ENCODE results near the gene HAAO. TPM values are rescaled to one million over a fixed set of nuclear protein-coding genes. Genes with fewer than 3 reads are reported as not detected.

Gene HAAO
- polyA plus RNA-seq, 1 experiment = 0.54 TPM

DNA sequence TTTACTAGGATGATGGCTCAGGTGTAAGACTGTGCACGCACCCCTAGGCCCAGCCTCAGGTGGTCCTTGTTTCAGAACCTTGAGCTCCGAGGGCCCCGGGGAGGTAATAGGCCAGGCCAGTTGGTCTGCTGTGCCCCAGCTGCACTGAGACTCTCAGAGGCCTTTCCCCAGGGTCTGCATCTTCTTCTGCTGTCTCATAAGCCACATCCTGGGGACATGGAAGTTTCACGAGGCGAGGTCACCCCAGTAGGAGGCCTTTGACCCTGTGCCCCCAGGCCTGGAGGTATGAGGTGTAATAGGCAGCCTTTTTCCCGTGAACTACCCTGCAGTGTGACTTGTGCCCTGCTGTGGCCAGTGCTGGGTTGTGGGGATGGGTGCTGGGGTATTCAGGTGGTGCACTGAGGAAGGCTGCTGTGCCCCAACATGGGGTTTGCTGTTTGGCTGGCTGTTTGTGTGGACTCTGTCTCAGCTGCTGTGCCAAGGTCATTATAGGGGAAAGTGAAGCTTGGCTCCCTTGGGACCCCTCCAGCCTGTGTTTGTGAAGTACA is 35.3 kb downstream of the HAAO start:
- H3K36me3 ChIP-seq (ENCODE audit: control insufficient read depth, insufficient read depth, low read length) = no peaks in the 10 kb centered on the region
- ChIA-PET POLR2A (no interaction called here), CTCF (interaction anchor here (0.7 to 1.2 kb wide), 2 partner anchors 39 to 44 kb away, joined by 3 read pairs; no protein-coding TSS in a partner anchor)
- no peak overlapping the region for H3K4me3 ChIP-seq (ENCODE audit: low read depth, low read length)
- DNase-seq (ENCODE audit: low read depth) = no peak
- no peaks in the 10 kb centered on the region for H3K27me3 ChIP-seq (ENCODE audit: control insufficient read depth, insufficient read depth, low read length)
- TF ChIP-seq CTCF (IDR thresholded peaks at IDR 0.05; ENCODE audit: insufficient read depth, low read depth, low read length) = no peak

DNA sequence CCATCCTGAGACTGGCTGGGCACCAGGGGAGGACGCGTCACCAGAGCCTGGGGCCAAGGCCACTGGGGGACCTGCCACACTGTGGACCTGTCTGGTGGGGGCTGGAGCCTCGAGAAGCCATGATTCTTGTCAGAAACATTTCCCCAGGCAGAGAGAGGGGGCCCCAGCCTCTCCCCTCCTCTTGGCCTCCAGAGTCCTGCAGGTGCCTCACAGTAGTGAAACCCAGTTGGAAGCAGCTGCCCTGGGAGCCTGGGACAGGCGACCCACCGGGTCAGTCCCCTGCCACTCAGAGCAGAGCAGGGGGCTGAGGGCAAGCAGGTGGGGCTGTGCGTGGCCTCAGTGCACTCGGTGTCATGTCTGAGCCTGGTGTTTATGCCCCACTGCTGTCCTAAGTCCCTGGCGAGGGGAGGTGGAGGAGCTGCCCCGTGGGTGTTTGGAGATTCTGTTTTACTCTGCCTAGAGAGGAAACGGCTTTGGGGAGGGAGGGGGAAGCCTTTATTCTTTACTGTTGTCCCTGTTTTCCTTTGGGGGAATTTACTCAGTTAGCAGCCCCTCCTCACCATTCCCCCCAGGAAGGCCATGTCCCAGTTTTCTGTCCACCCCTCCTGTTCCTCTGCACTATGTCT is 36.1 kb downstream of the HAAO start:
- H3K4me3 ChIP-seq (ENCODE audit: low read depth, low read length) = no peak overlapping the region
- no peak for DNase-seq (ENCODE audit: low read depth)
- no peak for TF ChIP-seq CTCF (IDR thresholded peaks at IDR 0.05; ENCODE audit: insufficient read depth, low read depth, low read length)
- H3K27me3 ChIP-seq (ENCODE audit: control insufficient read depth, insufficient read depth, low read length) = no peaks in the 10 kb centered on the region
- ChIA-PET CTCF (interaction anchor here (1.0 kb wide), 1 partner anchor 10 kb away, joined by 3 read pairs; no protein-coding TSS in a partner anchor), POLR2A (no interaction called here)
- no peaks in the 10 kb centered on the region for H3K36me3 ChIP-seq (ENCODE audit: control insufficient read depth, insufficient read depth, low read length)

DNA sequence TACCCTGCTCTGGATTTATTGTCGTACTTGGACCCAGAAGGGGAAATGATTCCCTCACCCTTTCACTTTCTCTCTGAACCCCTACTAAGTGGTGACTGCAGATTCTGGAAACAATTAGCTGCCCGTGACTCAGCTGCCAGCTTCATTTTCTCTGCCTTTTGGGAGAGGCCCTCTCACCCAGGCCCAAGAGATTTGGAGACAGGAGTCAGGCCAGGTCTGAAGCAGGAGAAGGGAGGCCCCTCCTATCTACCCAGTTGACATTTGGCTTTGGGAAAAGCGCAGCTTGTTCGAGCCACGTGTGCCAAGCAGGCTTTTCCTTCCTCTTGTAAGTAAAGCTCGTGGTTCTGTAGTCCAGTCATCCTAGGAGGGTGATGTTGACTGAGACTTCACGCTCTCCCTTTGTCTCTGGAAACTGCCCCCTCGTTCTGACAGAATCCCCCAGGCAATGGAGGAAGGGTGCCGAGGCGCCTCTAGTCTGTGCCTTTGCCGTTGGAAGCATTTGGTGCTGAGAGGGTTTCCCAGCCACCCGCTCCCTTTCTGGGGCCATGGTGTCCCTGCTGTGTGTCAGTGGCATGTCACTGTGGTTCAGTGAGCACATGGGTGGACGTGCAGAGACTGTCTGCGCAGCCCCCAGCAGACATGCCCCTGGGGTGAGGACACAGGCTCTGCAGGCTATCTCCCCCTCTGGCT is 37.0 kb downstream of the HAAO start:
- ChIA-PET POLR2A (interaction anchor here (0.5 kb wide), 1 partner anchor 33 kb away, joined by 3 read pairs; no protein-coding TSS in a partner anchor), CTCF (interaction anchor here (0.8 to 1.0 kb wide), 2 partner anchors 9 to 22 kb away, joined by 3 read pairs; no protein-coding TSS in a partner anchor)
- H3K4me3 ChIP-seq (ENCODE audit: low read depth, low read length) = no peak overlapping the region
- TF ChIP-seq CTCF (IDR thresholded peaks at IDR 0.05; ENCODE audit: insufficient read depth, low read depth, low read length) = no peak
- H3K27me3 ChIP-seq (ENCODE audit: control insufficient read depth, insufficient read depth, low read length) = no peaks in the 10 kb centered on the region
- H3K36me3 ChIP-seq (ENCODE audit: control insufficient read depth, insufficient read depth, low read length) = no peaks in the 10 kb centered on the region
- DNase-seq (ENCODE audit: low read depth) = no peak

DNA sequence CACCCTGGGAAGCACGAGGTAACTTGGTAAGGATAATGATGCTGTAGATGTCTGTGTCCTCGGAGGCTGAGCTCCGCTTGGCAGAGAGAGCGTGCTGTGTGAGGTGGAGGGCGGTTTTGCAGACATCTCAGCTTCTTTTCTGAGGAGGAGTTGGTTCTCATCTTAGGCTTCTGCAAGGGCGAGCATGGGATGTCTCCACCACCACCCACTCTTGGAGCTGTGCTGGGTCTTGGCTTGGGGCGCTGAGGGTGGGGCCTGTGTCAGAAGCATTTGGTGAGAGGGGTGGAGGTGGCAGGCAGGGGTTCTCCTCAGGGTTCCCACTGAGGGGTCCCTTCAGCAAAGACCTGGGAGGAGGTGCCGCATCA is 37.6 kb downstream of the HAAO start:
- CTCF ChIA-PET = interaction anchor here (0.8 kb wide), 1 partner anchor 23 kb away, joined by 3 read pairs; no protein-coding TSS in a partner anchor
- TF ChIP-seq CTCF (IDR thresholded peaks at IDR 0.05; ENCODE audit: insufficient read depth, low read depth, low read length) = no peak
- DNase-seq (ENCODE audit: low read depth) = no peak
- Histone ChIP-seq H3K36me3 (ENCODE audit: control insufficient read depth, insufficient read depth, low read length) (no peaks in the 10 kb centered on the region), H3K4me3 (ENCODE audit: low read depth, low read length) (no peak overlapping the region), H3K27me3 (ENCODE audit: control insufficient read depth, insufficient read depth, low read length) (no peaks in the 10 kb centered on the region)
- POLR2A ChIA-PET = interaction anchor here (0.5 kb wide), 1 partner anchor 32 kb away, joined by 3 read pairs; no protein-coding TSS in a partner anchor

Measured in BJ (cell line).